ENCODE measurements around the gene FOXP3.

The FOXP3 gene

DNA sequence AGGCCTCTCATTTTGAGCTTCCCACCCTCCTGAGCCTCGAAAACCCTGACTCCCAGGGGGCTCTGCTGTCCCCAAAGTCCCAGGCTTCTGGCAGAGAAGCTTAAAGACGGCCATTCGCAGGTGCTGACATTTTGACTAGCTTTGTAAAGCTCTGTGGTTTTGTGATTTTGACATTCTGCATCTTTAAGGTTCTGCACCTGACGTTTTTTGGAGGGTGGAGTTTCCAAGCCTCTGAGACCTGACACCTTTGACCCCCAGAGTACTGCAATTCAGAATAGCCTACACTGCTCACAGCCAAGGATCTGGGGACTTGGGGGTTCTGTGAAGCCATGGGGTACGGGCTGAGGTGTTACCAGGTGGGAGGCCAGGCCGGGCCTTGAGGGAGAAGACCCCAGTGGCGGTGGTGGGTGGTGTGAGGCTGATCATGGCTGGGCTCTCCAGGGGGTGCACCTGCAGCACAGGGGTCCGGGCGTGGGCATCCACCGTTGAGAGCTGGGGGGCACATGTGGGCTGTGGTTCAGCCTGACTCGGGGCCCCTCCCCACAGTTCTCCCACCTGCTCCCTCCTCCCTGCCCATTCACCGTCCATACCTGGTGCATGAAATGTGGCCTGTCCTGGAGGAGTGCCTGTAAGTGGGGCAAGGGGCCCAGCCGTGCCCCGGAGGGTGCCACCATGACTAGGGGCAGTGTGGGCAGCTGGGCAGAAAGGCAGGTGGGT, 7.3 kb downstream of the FOXP3 start:
- intact Hi-C loops (cut with DNase I): no loop called here
- no peak for DNase-seq

DNA sequence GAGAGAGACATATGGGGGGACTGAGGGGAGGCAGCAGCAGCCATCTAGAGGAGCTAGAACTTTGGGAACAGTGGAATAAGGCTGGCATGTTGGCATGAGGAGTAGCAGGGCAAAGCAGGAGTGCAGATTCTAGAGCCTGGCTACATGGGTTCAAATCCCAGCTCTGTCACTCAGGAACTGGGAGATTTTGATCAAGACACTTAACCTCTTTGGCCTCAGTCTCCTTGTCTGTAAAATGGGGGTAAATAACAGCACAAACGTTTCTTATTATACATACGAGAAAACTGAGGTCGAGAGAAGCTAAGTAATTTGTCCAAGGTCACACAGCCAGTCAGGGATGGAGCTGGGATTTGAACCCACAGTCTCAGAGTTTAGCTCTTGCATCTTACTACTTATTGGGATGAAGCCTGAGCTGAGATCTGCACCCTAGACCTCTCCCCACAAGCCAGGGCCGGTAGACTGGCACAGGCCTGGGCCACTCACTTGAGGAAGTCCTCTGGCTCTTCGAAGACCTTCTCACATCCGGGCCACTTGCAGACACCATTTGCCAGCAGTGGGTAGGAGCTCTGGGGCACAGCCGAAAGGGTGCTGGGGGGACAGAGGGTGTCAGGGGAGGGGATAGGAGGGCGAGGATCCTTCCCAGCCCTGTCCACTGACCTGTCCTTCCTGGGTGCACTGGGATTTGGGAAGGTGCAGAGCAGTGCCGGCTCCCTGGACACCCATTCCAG, 8.1 kb downstream of the FOXP3 start:
- intact Hi-C loops (cut with DNase I): no loop called here
- DNase-seq: no peak

DNA sequence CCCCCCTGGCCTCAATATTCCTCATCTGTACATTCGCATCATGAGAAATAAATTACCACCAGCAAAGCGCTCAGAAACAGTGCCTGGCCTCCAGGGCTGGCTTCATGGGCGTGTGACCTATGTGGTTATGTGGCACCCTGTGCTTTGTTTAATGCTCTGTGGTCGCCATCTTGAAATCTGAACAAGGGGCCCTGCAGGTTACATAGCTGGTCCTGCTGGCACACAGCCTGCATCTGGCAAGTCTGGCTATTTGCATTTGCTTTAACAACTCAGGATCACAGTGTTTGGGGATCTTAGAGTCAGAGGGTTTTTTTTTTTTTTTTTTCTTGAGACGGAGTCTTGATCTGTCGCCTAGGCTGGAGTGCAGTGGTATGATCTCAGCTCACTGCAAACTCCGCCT, 9.9 kb downstream of the FOXP3 start:
- intact Hi-C loops (cut with DNase I): no loop called here
- no peak for DNase-seq

DNA sequence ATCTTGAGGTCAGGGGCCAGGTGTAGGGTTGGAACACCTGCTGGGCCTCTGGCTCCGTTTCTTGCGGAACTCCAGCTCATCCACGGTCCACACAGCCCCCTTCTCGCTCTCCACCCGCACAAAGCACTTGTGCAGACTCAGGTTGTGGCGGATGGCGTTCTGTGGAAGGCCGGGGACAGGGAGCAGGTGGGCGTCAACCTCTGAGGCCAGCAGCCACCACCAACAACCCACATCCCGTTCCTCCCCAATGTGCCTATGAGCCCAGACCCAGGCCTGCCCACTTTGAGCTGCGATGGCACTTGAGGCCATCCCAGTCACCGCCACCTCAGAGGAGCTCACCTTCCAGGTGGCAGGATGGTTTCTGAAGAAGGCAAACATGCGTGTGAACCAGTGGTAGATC, 13.2 kb downstream of the FOXP3 start:
- no peak for DNase-seq
- intact Hi-C loops (cut with DNase I): no loop called here

DNA sequence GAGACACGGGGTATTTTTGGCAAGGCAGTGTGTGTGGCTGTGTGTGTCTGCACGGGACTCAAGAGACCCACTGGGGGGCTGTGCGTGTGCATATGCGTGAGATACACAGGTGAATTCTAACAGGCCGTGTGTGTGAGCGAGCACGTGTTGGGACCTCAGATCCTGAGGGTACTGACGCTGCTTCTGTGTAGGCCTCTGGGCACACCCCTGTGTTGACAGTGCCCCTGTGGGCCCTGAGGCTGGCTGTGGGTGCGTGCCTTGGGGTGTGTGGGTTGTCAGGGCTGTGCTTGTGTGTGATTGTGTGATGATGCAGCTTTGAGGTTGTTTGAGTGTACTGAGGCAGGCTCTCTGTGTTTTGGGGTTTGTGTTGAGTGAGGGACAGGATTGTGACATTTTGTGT, 13.9 kb downstream of the FOXP3 start:
- DNase-seq: no peak
- intact Hi-C loops (cut with DNase I): no loop called here

DNA sequence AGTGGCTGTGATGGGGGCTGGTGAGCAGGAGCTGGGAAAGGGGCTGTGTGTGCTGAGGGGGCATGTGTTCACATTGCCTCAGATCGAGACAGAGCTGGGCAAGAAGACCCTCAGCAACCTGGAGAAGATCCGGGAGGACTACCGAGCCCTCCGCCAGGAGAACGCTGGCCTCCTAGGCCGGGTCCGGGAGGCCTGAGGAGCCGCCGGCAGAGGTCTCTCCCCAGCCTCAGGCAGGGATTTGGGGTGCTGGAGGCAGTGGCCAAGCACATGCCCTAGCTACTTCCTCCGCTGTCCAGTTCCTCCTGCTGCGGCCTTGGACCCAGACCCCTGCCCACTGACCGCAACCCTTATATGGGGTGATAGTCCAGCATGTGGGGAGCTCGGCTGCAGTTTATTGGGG, 14.4 kb downstream of the FOXP3 start:
- intact Hi-C loops (cut with DNase I): no loop called here
- DNase-seq: no peak

DNA sequence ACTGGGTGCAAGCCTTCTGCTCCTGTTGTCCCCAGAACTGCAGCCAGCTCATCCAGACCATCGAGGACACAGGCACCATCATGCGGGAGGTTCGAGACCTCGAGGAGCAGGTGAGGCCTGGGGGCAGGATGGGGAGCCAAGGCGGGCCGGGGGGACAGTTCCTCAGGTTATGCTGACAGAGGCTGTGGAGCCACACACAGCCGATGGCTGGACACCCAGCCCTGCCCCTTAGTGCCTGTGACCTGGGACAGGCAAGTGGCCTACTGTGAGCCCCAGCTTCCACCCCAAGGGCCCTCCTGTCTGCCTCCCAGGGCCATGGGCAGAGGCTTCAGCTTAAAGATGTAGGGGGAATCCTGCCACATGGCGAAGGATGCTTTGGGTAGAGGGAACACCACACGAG, 14.9 kb downstream of the FOXP3 start:
- no peak for DNase-seq
- intact Hi-C loops (cut with DNase I): no loop called here

DNA sequence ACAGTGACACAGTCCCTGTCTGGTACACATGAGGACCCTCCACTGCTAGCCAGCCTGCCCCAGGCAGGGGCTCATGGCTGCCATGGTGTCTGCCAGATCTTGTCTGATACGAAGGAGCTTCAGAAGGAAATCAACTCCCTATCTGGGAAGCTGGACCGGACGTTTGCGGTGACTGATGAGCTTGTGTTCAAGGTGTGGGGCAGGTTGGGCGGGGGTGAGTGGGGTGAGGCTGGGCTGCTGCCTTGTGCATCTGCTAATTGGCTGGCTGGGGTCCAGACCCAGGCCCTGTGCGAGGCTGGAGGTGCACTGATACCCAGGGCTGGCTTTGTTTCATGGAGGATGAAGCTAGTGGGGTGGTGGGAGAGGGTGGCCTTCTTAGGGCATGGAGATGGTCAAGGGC, 15.4 kb downstream of the FOXP3 start:
- intact Hi-C loops (cut with DNase I): no loop called here
- DNase-seq: no peak

DNA sequence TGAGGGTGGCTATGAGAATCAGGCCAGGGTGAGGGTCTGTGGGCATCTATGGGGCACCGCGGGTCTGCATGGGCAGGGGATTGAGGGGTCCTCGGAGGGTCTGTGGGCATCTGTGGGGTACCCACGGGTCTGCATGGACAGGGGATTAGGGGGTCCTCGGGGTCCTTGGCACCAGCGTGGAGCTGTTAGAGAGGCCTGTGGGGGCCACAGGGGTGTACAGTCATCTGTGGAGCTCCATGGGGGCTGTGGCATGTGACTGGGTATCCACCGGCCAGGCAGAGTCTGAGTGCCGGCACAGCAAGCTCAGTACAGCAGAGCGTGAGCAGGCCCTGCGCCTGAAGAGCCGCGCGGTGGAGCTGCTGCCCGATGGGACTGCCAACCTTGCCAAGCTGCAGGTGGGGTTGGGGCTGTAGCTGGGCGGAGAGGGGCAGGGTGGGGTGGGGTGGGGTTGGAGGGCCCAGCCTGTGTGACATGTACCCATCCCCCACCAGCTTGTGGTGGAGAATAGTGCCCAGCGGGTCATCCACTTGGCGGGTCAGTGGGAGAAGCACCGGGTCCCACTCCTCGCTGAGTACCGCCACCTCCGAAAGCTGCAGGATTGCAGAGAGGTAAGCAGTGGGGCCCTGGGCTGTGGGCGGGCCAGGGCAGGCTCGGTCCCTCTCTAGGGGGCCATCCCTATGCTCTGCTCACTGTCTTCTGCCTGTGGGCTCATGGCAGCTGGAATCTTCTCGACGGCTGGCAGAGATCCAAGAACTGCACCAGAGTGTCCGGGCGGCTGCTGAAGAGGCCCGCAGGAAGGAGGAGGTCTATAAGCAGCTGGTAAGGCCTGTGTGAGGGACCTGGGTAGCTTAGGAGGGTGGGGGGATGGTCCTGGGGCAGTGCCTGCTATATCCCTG, 16.3 kb downstream of the FOXP3 start:
- DNase-seq: no peak
- intact Hi-C loops (cut with DNase I): no loop called here

DNA sequence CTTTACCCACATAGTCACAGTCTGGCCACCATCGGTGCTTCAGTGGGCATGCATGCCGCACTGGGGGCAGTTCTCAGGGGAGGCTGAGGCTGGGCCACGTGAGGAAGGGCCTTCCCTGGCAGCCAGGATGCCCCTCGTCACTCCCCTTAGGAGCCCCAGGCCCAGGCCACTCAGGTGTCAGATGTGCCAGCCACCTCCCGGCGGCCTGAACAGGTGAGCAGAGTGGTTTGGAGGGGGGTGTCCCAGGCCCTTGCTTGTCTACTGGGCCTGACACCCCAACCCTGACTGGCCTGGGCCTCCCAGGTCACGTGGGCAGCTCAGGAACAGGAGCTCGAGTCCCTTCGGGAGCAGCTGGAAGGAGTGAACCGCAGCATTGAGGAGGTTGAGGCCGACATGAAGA, 17.2 kb downstream of the FOXP3 start:
- DNase-seq: no peak
- intact Hi-C loops (cut with DNase I): no loop called here

DNA sequence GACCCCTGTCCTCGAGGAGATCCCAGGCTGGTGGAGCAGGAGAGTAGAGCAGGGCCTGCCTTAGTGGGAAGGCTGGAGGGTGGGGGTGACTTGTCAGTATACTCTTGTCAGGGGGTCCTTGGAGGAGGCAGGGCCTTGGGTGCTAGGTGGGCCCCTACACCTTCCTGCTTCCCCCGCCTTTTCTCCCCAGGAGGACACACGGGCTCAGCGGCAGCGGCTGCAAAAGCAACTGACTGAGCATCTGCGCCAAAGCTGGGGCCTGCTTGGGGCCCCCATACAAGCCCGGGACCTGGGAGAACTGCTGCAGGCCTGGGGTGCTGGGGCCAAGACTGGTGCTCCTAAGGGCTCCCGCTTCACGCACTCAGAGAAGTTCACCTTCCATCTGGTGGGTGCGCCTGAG, 18.0 kb downstream of the FOXP3 start:
- DNase-seq: no peak
- intact Hi-C loops (cut with DNase I): no loop called here

DNA sequence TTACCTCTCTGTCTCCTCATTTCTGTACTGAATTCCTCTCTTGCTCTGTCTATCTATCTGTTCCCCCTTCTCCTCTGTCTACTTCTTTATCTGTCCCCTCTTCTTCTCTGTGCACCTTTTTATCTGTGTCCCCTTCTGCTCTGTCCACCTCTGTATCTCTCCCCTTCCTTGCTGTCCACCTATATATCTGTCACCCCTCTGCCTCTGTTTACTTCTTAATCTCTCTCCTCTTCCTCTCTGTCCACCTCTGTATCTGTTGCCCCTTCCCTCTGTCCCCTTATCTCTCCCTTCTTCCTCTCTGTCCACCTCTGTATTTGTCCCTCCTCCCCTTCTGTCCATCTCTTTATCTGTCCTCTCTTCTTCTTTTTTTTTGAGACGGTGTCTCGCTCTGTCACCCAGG, 20.3 kb downstream of the FOXP3 start:
- intact Hi-C loops (cut with DNase I): no loop called here
- no peak for DNase-seq

DNA sequence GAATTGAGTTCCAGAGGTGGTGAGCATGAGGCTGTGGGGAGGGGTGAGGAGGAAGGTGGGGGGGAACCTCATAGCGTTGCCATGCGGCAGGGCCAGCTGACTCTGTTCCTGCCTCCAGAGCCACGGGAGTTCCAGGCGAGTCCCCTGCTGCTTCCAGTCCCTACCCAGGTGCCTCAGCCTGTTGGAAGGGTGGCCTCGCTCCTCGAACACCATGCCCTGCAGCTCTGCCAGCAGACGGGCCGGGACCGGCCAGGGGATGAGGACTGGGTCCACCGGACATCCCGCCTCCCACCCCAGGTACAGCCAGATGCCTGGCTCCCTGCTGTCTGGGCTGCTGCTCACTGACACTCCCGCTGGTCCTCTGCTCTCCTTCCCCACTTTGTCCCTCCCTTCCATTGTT, 21.3 kb downstream of the FOXP3 start:
- intact Hi-C loops (cut with DNase I): no loop called here
- no peak for DNase-seq

DNA sequence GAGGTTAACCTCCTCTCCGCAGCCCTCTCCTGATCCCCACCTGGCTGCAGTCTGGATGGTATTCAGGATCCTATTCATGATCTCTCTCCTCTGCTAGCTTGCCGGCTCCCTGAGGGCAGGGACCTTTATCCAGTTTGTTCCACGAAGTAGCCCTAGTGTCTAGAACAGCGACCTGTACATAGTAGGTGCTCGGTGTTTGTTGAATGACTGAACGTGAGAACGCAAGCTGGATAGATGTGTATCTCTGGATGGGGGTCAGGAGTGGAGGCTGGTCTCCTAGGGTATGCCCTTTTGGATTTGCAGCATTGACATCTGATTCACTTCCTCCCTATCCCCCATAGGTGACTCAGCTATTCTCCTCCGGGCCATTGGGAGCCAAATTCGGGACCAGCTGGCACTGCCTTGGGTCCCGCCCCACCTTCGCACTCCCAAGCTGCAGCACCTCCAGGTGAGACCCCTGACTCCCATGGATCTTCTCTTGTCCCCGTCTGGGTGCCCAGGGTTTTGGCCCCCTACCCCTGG, 21.9 kb downstream of the FOXP3 start:
- intact Hi-C loops (cut with DNase I): no loop called here
- no peak for DNase-seq

DNA sequence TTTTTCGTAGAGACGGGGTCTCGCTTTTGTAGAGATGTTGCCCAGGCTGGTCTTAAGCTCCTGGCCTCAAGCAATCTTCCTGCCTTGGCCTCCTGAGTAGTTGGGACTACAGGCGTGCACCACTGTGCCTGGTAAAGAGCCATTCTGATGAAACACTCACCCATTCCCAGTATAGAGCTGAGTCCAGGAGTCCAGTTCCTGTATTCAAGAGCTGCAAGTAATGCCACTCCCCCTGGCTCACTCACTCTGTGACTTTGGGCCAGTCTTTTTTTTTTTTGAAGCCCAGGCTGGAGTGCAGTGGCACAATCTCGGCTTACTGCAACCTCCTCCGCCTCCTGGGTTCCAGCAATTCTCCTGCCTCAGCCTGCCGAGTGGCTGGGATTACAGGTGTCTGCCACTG, 25.8 kb downstream of the FOXP3 start:
- no peak for DNase-seq
- intact Hi-C loops (cut with DNase I): no loop called here

DNA sequence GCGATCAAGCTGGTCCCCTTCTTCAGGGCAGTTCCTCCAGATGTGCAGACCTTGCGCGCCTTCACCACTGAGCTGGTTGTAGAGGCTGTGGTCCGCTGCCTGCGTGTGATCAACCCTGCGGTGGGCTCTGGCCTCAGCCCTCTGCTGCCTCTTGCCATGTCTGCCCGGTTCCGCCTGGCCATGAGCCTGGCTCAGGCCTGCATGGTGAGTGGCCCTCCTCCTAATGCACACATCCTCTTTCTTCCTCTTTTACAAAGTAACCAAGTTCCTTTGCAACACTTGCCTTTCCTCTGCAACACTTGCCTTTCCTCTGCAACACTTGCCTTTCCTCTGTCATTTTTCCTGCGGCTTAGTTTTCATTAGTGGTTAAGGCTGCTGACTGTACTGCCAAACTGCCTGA, 27.4 kb downstream of the FOXP3 start:
- peak in 7 of 42 donors; percentile 6 to 25 (median 15) for DNase-seq
- intact Hi-C loops (cut with DNase I): no loop called here

DNA sequence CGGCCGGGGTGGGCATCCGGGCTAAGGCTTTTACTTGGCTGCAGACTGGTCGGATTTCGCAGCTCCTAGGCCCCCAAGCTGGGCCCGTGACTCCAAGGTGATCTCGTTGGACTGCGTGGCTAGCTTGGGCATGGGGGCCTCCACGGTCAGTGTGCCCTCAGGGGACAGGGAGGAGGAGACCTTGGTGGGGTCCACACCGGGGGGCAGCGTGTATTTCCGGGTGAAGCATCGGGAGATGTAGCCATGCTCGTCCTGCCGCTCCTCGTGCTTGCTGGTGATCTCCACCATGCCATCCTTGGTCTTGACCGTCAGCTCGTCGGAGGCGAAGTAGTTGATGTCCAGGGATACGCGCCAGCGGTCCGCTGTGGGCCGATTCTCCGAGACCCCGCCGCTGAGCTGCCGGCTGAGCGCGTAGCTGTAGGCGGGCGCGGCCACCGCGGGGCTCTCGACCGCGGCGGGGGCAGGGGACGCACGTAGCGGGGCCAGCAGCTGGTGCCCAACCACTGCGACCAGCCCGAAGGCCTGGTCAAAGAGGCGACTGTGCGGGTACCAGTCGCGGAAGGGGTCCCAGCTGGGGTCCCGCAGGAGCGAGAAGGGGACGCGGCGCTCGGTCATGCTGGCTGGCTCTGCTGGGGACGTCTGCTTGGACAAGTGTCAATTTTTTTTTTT, 30.5 kb downstream of the FOXP3 start:
- DNase-seq: no peak
- intact Hi-C loops (cut with DNase I): no loop called here

DNA sequence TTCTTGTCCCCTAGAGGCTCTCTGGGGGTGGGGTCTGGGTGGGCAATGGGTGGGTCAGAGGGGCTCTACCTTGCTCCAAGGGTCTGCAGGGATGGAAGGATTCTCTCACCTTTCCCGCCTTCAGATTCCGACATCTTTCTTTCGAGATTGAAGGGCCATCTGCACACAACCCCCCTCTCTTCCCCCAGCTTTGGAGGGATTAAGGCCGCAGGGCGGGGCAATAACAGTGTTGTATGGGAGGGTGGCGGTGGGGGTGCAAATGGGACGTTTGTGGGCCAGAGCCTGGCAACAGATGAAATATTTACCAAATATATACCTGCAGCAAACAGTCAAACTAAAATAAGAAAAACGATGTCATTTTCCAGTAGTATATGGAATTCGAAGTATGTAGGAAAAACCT, 31.3 kb downstream of the FOXP3 start, which contains the start of gene CACNA1F:
Gene CACNA1F, minus strand, starts transcription at position 165 of the 400 bp plus-strand sequence. Its CDS starts 31 bp downstream, at position 134.
- no peak for DNase-seq
- intact Hi-C loops (cut with DNase I): no loop called here

DNA sequence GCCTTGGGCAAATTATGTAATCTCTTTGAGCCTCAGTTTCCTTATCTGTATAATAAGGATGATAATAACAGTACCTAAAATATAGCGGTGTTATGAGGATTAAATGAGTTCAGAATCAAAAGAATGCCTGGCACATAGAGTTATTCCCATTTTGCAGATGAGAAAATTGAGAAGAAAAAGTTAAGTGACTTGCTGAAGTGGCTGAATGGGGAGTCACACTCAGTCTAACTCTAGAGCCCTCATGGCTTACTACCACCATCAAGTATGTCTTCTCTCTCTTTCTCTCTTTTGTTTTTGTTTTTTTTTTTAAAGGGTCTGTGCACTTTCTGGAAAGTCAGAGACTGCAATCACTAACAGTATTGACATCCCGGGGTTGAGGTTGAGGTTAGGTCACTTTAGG, 32.0 kb downstream of the FOXP3 start:
- intact Hi-C loops (cut with DNase I): no loop called here
- DNase-seq: no peak
